A172 (cell line): Measurements from ENCODE around the gene STRN3. TPM values are rescaled to one million over a fixed set of nuclear protein-coding genes. Genes with fewer than 3 reads are reported as not detected.
"Not testable (repeated sequence)": the region's sequence is repeated elsewhere in the genome, so short reads cannot be mapped to it uniquely, and the experiment has no call there.

Experiments used
- DNase-seq: peaks from one replicate; pipeline ENCODE4 v3.0.0-alpha.2; 2015; ENCODE audit warnings: low spot score
- total RNA-seq: library from RNA; depleted of rRNA; stranded (reverse); fragments of >200 nt; shearing (Covaris generic); gene quantifications from 2 replicates; pipeline ENCODE4 v1.2.3, GENCODE V29; 2014; rRNA removed

STRN3 gene
- total RNA-seq = 18.7 and 34.0 TPM in 2 replicates

- DNase-seq = no peak
Observed at GRCh38 chr14:31026077-31026449, at the start of gene STRN3. Gene STRN3 (minus strand): TSS chr14:31026379. CDS start chr14:31026185, 194 bp downstream.

- DNase-seq = no peak
Observed at GRCh38 chr14:31075144-31075543, 49.0 kb upstream of the STRN3 start.

GRCh38 chr14:31071151-31071550 lies 45.0 kb upstream of the STRN3 start:
- DNase-seq = no peak

- DNase-seq = peak; percentile 76
Observed at GRCh38 chr14:31070431-31070830, 44.3 kb upstream of the STRN3 start.

- no peak for DNase-seq
Observed at GRCh38 chr14:31069343-31069742, 43.2 kb upstream of the STRN3 start.

- no peak for DNase-seq
Observed at GRCh38 chr14:31068235-31068634, 42.1 kb upstream of the STRN3 start.

GRCh38 chr14:31062908-31063307 lies 36.7 kb upstream of the STRN3 start:
- not testable (repeated sequence) for DNase-seq

GRCh38 chr14:31060253-31060875 lies 34.2 kb upstream of the STRN3 start:
- DNase-seq = no peak

- peak; percentile 7 for DNase-seq
Observed at GRCh38 chr14:31059152-31059924, 33.2 kb upstream of the STRN3 start.

- no peak for DNase-seq
Observed at GRCh38 chr14:31057701-31058364, 31.7 kb upstream of the STRN3 start.

- DNase-seq = no peak
Observed at GRCh38 chr14:31057035-31057434, 30.9 kb upstream of the STRN3 start.

- not testable (repeated sequence) for DNase-seq
Observed at GRCh38 chr14:31052905-31053586, 26.9 kb upstream of the STRN3 start.

GRCh38 chr14:31051511-31051910 lies 25.3 kb upstream of the STRN3 start:
- no peak for DNase-seq

GRCh38 chr14:31051023-31051422 lies 24.8 kb upstream of the STRN3 start:
- DNase-seq = no peak

GRCh38 chr14:31047503-31047902 lies 21.3 kb upstream of the STRN3 start:
- no peak for DNase-seq

- no peak for DNase-seq
Observed at GRCh38 chr14:31045501-31046080, 19.4 kb upstream of the STRN3 start.

GRCh38 chr14:31043379-31043778 lies 17.2 kb upstream of the STRN3 start:
- DNase-seq = no peak

- DNase-seq = not testable (repeated sequence)
Observed at GRCh38 chr14:31042893-31043292, 16.7 kb upstream of the STRN3 start.

GRCh38 chr14:31042300-31042699 lies 16.1 kb upstream of the STRN3 start:
- DNase-seq = no peak

GRCh38 chr14:31038521-31039166 lies 12.5 kb upstream of the STRN3 start:
- peak; percentile 32 for DNase-seq

- no peak for DNase-seq
Observed at GRCh38 chr14:31037709-31038221, 11.6 kb upstream of the STRN3 start.
